ENCODE measurements around the gene FGFR3.

DNA sequence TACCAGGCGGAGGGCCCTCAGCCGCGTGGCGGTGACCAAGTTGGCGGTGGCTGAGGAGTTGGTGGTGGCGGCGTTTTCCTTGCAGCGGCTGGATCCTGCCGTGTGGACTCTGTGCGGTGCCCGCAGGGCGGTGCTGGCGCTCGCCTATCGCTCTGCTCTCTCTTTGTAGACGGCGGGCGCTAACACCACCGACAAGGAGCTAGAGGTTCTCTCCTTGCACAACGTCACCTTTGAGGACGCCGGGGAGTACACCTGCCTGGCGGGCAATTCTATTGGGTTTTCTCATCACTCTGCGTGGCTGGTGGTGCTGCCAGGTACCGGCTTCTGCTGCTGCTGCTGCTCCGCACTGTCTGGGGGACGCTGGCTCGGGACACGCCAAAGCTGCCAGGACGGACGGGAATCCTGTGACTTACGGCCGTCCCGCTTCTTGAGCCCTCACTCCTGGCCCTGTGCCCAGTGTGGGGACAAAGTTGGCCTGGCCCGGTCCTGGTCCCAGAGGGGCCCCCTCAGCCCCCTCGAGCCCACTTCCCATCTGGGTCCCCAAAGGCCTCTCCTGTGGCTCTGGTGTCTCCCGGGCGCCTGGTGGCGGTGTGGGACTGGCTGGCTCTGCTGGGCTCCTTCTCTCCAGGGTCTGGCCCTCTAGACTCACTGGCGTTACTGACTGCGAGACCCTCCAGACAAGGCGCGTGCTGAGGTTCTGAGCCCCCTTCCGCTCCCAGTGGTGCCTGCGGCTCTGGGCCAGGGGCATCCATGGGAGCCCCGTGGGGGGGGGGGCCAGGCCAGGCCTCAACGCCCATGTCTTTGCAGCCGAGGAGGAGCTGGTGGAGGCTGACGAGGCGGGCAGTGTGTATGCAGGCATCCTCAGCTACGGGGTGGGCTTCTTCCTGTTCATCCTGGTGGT is 10.7 kb downstream of the FGFR3 start:
- TF ChIP-seq, protein P1, sequence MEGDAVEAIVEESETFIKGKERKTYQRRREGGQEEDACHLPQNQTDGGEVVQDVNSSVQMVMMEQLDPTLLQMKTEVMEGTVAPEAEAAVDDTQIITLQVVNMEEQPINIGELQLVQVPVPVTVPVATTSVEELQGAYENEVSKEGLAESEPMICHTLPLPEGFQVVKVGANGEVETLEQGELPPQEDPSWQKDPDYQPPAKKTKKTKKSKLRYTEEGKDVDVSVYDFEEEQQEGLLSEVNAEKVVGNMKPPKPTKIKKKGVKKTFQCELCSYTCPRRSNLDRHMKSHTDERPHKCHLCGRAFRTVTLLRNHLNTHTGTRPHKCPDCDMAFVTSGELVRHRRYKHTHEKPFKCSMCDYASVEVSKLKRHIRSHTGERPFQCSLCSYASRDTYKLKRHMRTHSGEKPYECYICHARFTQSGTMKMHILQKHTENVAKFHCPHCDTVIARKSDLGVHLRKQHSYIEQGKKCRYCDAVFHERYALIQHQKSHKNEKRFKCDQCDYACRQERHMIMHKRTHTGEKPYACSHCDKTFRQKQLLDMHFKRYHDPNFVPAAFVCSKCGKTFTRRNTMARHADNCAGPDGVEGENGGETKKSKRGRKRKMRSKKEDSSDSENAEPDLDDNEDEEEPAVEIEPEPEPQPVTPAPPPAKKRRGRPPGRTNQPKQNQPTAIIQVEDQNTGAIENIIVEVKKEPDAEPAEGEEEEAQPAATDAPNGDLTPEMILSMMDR (IDR thresholded peaks at IDR 0.05): no peak
- no peak for TF ChIP-seq POLR2A (IDR thresholded peaks at IDR 0.05)

All from heart left ventricle (tissue), 13 donors.